Measurements from ENCODE around the gene ADAMTSL3.

DNA sequence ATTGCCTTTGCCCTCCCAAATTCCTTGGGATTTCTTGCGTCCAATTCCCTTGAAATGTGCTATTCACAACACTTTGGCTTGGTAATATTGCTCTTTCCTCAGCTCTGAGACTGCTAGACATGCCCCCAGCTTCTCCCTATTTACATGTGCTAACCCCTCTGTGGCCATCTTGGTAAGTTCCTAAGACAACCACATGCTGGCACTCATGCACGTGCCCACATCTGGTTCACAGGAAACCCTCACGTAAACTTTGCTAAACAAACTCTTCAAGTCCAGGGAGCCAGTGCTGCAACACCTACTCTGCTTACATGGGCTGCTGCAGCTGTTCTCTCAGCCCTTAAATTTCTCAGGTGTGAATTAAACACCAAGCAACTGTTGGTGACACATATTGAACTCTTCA lies 121.8 kb downstream of the ADAMTSL3 start:
- TF ChIP-seq, protein P1, sequence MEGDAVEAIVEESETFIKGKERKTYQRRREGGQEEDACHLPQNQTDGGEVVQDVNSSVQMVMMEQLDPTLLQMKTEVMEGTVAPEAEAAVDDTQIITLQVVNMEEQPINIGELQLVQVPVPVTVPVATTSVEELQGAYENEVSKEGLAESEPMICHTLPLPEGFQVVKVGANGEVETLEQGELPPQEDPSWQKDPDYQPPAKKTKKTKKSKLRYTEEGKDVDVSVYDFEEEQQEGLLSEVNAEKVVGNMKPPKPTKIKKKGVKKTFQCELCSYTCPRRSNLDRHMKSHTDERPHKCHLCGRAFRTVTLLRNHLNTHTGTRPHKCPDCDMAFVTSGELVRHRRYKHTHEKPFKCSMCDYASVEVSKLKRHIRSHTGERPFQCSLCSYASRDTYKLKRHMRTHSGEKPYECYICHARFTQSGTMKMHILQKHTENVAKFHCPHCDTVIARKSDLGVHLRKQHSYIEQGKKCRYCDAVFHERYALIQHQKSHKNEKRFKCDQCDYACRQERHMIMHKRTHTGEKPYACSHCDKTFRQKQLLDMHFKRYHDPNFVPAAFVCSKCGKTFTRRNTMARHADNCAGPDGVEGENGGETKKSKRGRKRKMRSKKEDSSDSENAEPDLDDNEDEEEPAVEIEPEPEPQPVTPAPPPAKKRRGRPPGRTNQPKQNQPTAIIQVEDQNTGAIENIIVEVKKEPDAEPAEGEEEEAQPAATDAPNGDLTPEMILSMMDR (conservative IDR thresholded peaks at IDR 0.05 in 1 of 2, IDR thresholded peaks at IDR 0.05 in 1 of 2; ENCODE audit: extremely low read depth in 1 of 2, insufficient read depth in 1 of 2, low read depth in 1 of 2, low read length in 2 of 2), result no peak
- no peak for TF ChIP-seq EZH2 (IDR thresholded peaks at IDR 0.05; ENCODE audit: borderline replicate concordance, low read length)

Data from mammary epithelial cell (primary cell).